Peyer's patch (tissue), 4 donors: ENCODE measurements around the gene MFF.

ENCODE experiments used
- POLR2A ChIP-seq, 2 donors: fragments of 450-650 bp; IDR thresholded peaks; one replicate each; pipeline ENCODE4 v1.5.1; 2017; ENCODE audit warnings: antibody characterized with exemption in 2 of 2, mild to moderate bottlenecking in 2 of 2, moderate library complexity in 2 of 2
- TF ChIP-seq, protein P1 (sequence below), 6 experiments: fragments of 450-650 bp in 4 of 6; fragments of 200-600 bp in 2 of 6; sonication (generic) in 1 of 6; IDR thresholded peaks; one replicate each; pipeline ENCODE4 v1.5.1; 2017 to 2019; ENCODE audit warnings: antibody characterized with exemption in 6 of 6, mild to moderate bottlenecking in 3 of 6, moderate library complexity in 1 of 6

DNA sequence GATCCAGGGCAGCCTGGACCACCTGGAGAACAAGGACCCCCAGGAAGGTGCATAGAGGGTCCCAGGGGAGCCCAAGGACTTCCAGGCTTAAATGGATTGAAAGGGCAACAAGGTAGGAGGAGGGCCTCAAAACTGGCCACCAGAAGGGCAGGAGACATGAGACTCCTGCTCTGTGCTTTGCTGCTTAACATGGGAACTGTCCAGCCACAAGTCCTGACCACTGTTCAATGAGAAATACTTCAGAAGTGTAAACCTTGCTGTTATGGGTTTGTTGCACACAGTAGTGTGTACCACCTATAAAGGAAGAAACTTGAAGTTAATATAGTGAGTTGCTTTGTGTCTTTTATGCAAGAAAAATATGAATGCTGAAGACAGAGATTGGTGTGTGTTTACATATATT, 44.2 kb upstream of the MFF start:
- TF ChIP-seq, protein P1, sequence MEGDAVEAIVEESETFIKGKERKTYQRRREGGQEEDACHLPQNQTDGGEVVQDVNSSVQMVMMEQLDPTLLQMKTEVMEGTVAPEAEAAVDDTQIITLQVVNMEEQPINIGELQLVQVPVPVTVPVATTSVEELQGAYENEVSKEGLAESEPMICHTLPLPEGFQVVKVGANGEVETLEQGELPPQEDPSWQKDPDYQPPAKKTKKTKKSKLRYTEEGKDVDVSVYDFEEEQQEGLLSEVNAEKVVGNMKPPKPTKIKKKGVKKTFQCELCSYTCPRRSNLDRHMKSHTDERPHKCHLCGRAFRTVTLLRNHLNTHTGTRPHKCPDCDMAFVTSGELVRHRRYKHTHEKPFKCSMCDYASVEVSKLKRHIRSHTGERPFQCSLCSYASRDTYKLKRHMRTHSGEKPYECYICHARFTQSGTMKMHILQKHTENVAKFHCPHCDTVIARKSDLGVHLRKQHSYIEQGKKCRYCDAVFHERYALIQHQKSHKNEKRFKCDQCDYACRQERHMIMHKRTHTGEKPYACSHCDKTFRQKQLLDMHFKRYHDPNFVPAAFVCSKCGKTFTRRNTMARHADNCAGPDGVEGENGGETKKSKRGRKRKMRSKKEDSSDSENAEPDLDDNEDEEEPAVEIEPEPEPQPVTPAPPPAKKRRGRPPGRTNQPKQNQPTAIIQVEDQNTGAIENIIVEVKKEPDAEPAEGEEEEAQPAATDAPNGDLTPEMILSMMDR (IDR thresholded peaks at IDR 0.05), result no peak
- no peak for TF ChIP-seq POLR2A (IDR thresholded peaks at IDR 0.05)
